HepG2 (cell line): Measurements from ENCODE around the gene BLCAP. TPM values are rescaled to one million over a fixed set of nuclear protein-coding genes. Genes with fewer than 3 reads are reported as not detected.

ENCODE experiments used
- ATAC-seq: fragments of 200-7000 bp; cut with Tn5 transposase; 3 replicates; pipeline ENCODE4 v1.9.1; 2020; ENCODE audit warnings: mild to moderate bottlenecking, moderate library complexity
- BruUV-seq: library from RNA; stranded (reverse); fragments of 400-500 nt; replicated peaks from 2 replicates; lab custom pipeline; 2021; lab: Mats Ljungman, UMichigan
- CTCF ChIA-PET: fragments of 300-600 bp; formaldehyde crosslinking; extraction: SDS; loops from one replicate; lab custom pipeline; 2021; ENCODE audit warnings: low total read pairs, inconsistent platforms, low intra/inter-chr PET ratio; lab: Yijun Ruan, JAX
- POLR2A ChIA-PET: fragments of 350-600 bp; sonication (Branson Sonifier 250); formaldehyde crosslinking; loops from one replicate; lab custom pipeline; 2020; ENCODE audit warnings: antibody characterized with exemption, inconsistent platforms; lab: Yijun Ruan, JAX
- DNase-seq: peaks from one replicate; pipeline ENCODE4 v3.0.0-alpha.2; 2015; ENCODE audit warnings: low spot score
- FAIRE-seq: peaks from 3 replicates; lab custom pipeline; 2011; peaks lifted over from hg19 to GRCh38; lab: Jason Lieb, UNC
- H2AFZ ChIP-seq: one replicate; pipeline ENCODE4 v1.6.1; 2011; ENCODE audit warnings: low read length, inconsistent platforms
- H3K27ac ChIP-seq: fragments of 300-600 bp; 3 replicates; pipeline ENCODE4 v1.8.0; 2011; ENCODE audit warnings: mixed run types, mild to moderate bottlenecking, mixed read lengths, low read length, inconsistent platforms; ENCODE audit not compliant: insufficient read depth; ENCODE audit errors: extremely low read length
- H3K27me3 ChIP-seq, 2 experiments: fragments of 200-600 bp in 1 of 2; 2 replicates in 1 of 2; 3 replicates in 1 of 2; pipeline versions ENCODE4 v1.6.0 to v1.8.0; 2011; ENCODE audit warnings: low read length in 2 of 2, mild to moderate bottlenecking in 2 of 2, moderate library complexity in 2 of 2, inconsistent platforms in 1 of 2; ENCODE audit not compliant: insufficient read depth in 2 of 2, control insufficient read depth in 1 of 2
- H3K36me3 ChIP-seq, 2 experiments: fragments of 200-600 bp in 1 of 2; replicated peaks in 1 of 2; 2 replicates in 1 of 2; 3 replicates in 1 of 2; pipeline versions ENCODE4 v1.5.1 to v1.8.0; 2011; ENCODE audit warnings: low read length in 2 of 2, inconsistent platforms in 1 of 2; ENCODE audit not compliant: insufficient read depth in 2 of 2, control insufficient read depth in 1 of 2
- H3K4me1 ChIP-seq: 2 replicates; pipeline ENCODE4 v1.5.1; 2012; ENCODE audit warnings: low read length, inconsistent platforms; ENCODE audit not compliant: insufficient read depth
- H3K4me2 ChIP-seq: 2 replicates; pipeline ENCODE4 v1.6.0; 2011; ENCODE audit warnings: low read depth, low read length, inconsistent platforms
- H3K4me3 ChIP-seq, 3 experiments: fragments of 200-600 bp in 1 of 3; sonication (generic), shearing (Covaris generic) in 1 of 3; replicated peaks in 1 of 3; 2 replicates each; pipeline ENCODE4 v1.5.1; 2011 to 2016; ENCODE audit warnings: low read length in 3 of 3, inconsistent platforms in 2 of 3, low read depth in 2 of 3, mild to moderate bottlenecking in 2 of 3, control low read depth in 1 of 3, mixed read lengths in 1 of 3; ENCODE audit not compliant: insufficient read depth in 1 of 3
- H3K79me2 ChIP-seq: one replicate; pipeline ENCODE4 v1.6.1; 2011; ENCODE audit warnings: low read length, inconsistent platforms; ENCODE audit not compliant: insufficient read depth
- H3K9ac ChIP-seq: 2 replicates; pipeline ENCODE4 v1.6.0; 2011; ENCODE audit warnings: mild to moderate bottlenecking, low read depth, low read length, inconsistent platforms; ENCODE audit not compliant: insufficient read depth
- H3K9me3 ChIP-seq: 2 replicates; pipeline ENCODE4 v1.5.1; 2012; ENCODE audit warnings: mild to moderate bottlenecking, low read length
- H4K20me1 ChIP-seq: 2 replicates; pipeline ENCODE4 v1.6.0; 2011; ENCODE audit warnings: inconsistent platforms, mild to moderate bottlenecking, low read length, moderate library complexity; ENCODE audit not compliant: insufficient read depth
- ATF5 ChIP-seq: sonication (generic); formaldehyde crosslinking; IDR thresholded peaks from 2 replicates; pipeline ENCODE4 v1.4.0; 2020; ENCODE audit warnings: mild to moderate bottlenecking, low read depth, missing genetic modification reagents
- CHD2 ChIP-seq: IDR thresholded peaks from 2 replicates; pipeline ENCODE4 v1.6.1; 2011; ENCODE audit warnings: low read depth, low read length, improper control_type of control experiment
- EP300 ChIP-seq, 3 experiments: sonication (generic) in 1 of 3; formaldehyde crosslinking in 1 of 3; IDR thresholded peaks; 2 replicates each; pipeline versions ENCODE4 v1.5.1 to v1.6.1; 2011 to 2020; ENCODE audit warnings: low read depth in 2 of 3, low read length in 2 of 3, borderline replicate concordance in 1 of 3, improper control_type of control experiment in 1 of 3, mild to moderate bottlenecking in 1 of 3, missing genetic modification reagents in 1 of 3, moderate library complexity in 1 of 3
- NR2C2 ChIP-seq: sonication (generic); formaldehyde crosslinking; IDR thresholded peaks from 2 replicates; pipeline ENCODE4 v1.4.0; 2020; ENCODE audit warnings: missing genetic modification reagents, mild to moderate bottlenecking, moderate library complexity, borderline replicate concordance
- PHF8 ChIP-seq: sonication (generic); formaldehyde crosslinking; IDR thresholded peaks from 2 replicates; pipeline ENCODE4 v1.5.0; 2020; ENCODE audit warnings: missing genetic modification reagents
- U2AF1 ChIP-seq: fragments of 200-400 bp; formaldehyde crosslinking; optimal IDR thresholded peaks from 2 replicates; pipeline ENCODE3; 2017; ENCODE audit warnings: mild to moderate bottlenecking, low read depth, low read length
- ZHX2 ChIP-seq, 2 experiments: sonication (generic) in 1 of 2; formaldehyde crosslinking in 1 of 2; IDR thresholded peaks; 2 replicates each; pipeline versions ENCODE4 v1.6.1 to v1.9.0; 2014 to 2022; ENCODE audit warnings: antibody characterized with exemption in 1 of 2, borderline replicate concordance in 1 of 2, inconsistent platforms in 1 of 2, low read depth in 1 of 2, missing genetic modification reagents in 1 of 2
- ZNF737 ChIP-seq: sonication (generic); formaldehyde crosslinking; IDR thresholded peaks from 2 replicates; pipeline ENCODE4 v1.5.0; 2020; ENCODE audit warnings: missing genetic modification reagents, mild to moderate bottlenecking, borderline replicate concordance
- WGBS: methylation state at CpG from one replicate; pipeline ENCODE4 v1.1.6; 2017; ENCODE audit warnings: low lambda C conversion rate; 5-methylcytosine and 5-hydroxymethylcytosine counted together
- in situ Hi-C: cut with HindIII; loops from 2 replicates; pipeline ENCODE4 v1.10.0; 2017; ENCODE audit warnings: low pct_unique_long_range_greater_than_20kb; ENCODE audit not compliant: extremely low pct_ligation_motif_present
- intact Hi-C: fragments of 100-400 bp; cut with micrococcal nuclease; formaldehyde crosslinking; loops from one replicate; pipeline ENCODE4 v1.10.0; 2022; ENCODE audit not compliant: unreplicated experiment
- polyA plus RNA-seq, 8 experiments: library from polyadenylated mRNA; depleted of rRNA in 3 of 8; stranded (reverse) in 7 of 8; unstranded in 1 of 8; fragments of >200 nt; fragmentation: Illumina TruSeq in 4 of 8; extraction: Trizol in 4 of 8; gene quantifications; 2 replicates each; pipeline versions ENCODE4 v1.2.1 to v1.2.3, GENCODE V29; 2011 to 2016; ENCODE audit warnings: low read depth in 4 of 8, missing spikeins in 1 of 8, mixed read lengths in 1 of 8; ENCODE audit not compliant: insufficient read depth in 1 of 8
- total RNA-seq, 5 experiments: library from RNA; depleted of rRNA; stranded (reverse); fragments of >200 nt; fragmentation: Illumina TruSeq; extraction: Trizol; gene quantifications; 2 replicates each; pipeline ENCODE4 v1.2.3, GENCODE V29; 2016; ENCODE audit warnings: low read depth in 1 of 5
- TF ChIP-seq, protein P1 (sequence below): sonication (generic); formaldehyde crosslinking; IDR thresholded peaks from 2 replicates; pipeline ENCODE4 v1.5.1; 2020; ENCODE audit warnings: mild to moderate bottlenecking, missing genetic modification reagents
- TF ChIP-seq, protein P2 (sequence below): sonication (generic); formaldehyde crosslinking; IDR thresholded peaks from 2 replicates; pipeline ENCODE4 v1.5.0; 2020; ENCODE audit warnings: mild to moderate bottlenecking, missing genetic modification reagents

BLCAP gene
- total and polyA plus RNA-seq, 2 of the 13 experiments (the other 11 are each of a cell fraction or from before 2014, with no cell fraction given): 52.4 to 86.8 TPM

DNA sequence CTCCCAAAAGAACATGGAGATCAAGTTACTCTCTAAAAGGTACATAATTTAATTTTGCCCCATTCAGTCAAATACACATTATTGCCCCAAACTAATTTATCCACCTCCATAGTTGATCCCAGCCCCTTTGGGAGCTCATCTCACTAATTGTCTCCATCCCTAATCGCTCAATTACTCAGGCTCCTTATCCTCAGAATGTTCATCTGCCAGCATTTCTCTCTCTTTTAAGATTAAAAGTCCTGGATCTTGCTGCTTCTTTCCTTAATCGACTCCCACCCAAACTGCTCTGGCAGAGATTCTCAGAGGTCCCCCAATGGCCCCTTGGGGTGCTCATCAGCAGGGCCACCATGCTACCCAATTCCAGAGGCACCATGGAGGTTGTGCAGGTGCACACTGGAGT is 25.0 kb downstream of the BLCAP start:
- no peaks in the 10 kb centered on the region for H3K27me3 ChIP-seq
- no peak overlapping the region for H3K27ac ChIP-seq
- CTCF ChIA-PET: no interaction called here
- no peak for ATAC-seq
- no peaks in the 10 kb centered on the region for H3K9me3 ChIP-seq
- intact Hi-C loops (no loop called here), in situ Hi-C loops (no loop called here)
- no peak for DNase-seq
- H3K9ac ChIP-seq: no peak overlapping the region
- WGBS: 93% methylated on average over 2 of the region's 2 CpGs
- no peaks in the 10 kb centered on the region for H4K20me1 ChIP-seq
- BruUV-seq: no TSS peak
- no peak for FAIRE-seq
- no peak overlapping the region for H3K4me3 ChIP-seq
- H3K36me3 ChIP-seq: no peaks in the 10 kb centered on the region
- POLR2A ChIA-PET: interaction anchor here (1.4 kb wide), 1 partner anchor 25 kb away, joined by 3 read pairs; the partner anchor contains the start of gene BLCAP
- H2AFZ ChIP-seq: no peak overlapping the region
- no peak overlapping the region for H3K4me2 ChIP-seq
- H3K4me1 ChIP-seq: peaks cover 33% of the 10 kb centered on the region
- H3K79me2 ChIP-seq: no peaks in the 10 kb centered on the region
- TF ChIP-seq, protein P1, sequence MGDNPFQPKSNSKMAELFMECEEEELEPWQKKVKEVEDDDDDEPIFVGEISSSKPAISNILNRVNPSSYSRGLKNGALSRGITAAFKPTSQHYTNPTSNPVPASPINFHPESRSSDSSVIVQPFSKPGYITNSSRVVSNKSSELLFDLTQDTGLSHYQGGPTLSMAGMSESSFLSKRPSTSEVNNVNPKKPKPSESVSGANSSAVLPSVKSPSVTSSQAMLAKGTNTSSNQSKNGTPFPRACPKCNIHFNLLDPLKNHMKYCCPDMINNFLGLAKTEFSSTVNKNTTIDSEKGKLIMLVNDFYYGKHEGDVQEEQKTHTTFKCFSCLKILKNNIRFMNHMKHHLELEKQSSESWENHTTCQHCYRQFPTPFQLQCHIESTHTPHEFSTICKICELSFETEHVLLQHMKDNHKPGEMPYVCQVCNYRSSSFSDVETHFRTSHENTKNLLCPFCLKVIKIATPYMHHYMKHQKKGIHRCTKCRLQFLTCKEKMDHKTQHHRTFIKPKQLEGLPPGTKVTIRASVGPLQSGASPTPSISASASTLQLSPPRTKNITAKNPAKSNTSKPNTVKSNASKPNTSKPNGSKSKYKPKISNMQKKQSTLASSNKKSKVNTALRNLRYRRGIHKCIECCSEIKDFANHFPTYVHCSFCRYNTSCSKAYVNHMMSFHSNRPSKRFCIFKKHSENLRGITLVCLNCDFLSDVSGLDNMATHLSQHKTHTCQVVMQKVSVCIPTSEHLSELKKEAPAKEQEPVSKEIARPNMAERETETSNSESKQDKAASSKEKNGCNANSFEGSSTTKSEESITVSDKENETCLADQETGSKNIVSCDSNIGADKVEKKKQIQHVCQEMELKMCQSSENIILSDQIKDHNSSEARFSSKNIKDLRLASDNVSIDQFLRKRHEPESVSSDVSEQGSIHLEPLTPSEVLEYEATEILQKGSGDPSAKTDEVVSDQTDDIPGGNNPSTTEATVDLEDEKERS: no peak
- TF ChIP-seq EP300 (IDR thresholded peaks at IDR 0.05; ENCODE audit: low read depth in 2 of 2, low read length in 2 of 2): no peak
- no peak for TF ChIP-seq EP300 (CRISPR knock-in tag; IDR thresholded peaks at IDR 0.05; ENCODE audit: borderline replicate concordance)
- no peak for TF ChIP-seq PHF8 (CRISPR knock-in tag)
- TF ChIP-seq ZNF737 (CRISPR knock-in tag): no peak
- TF ChIP-seq ZHX2 (IDR thresholded peaks at IDR 0.05; ENCODE audit: low read depth): no peak
- no peak for TF ChIP-seq ZHX2 (CRISPR knock-in tag; IDR thresholded peaks at IDR 0.05; ENCODE audit: borderline replicate concordance)
- TF ChIP-seq CHD2: no peak
- TF ChIP-seq, protein P2, sequence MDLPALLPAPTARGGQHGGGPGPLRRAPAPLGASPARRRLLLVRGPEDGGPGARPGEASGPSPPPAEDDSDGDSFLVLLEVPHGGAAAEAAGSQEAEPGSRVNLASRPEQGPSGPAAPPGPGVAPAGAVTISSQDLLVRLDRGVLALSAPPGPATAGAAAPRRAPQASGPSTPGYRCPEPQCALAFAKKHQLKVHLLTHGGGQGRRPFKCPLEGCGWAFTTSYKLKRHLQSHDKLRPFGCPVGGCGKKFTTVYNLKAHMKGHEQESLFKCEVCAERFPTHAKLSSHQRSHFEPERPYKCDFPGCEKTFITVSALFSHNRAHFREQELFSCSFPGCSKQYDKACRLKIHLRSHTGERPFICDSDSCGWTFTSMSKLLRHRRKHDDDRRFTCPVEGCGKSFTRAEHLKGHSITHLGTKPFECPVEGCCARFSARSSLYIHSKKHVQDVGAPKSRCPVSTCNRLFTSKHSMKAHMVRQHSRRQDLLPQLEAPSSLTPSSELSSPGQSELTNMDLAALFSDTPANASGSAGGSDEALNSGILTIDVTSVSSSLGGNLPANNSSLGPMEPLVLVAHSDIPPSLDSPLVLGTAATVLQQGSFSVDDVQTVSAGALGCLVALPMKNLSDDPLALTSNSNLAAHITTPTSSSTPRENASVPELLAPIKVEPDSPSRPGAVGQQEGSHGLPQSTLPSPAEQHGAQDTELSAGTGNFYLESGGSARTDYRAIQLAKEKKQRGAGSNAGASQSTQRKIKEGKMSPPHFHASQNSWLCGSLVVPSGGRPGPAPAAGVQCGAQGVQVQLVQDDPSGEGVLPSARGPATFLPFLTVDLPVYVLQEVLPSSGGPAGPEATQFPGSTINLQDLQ (CRISPR knock-in tag): no peak
- no peak for TF ChIP-seq NR2C2 (CRISPR knock-in tag)
- TF ChIP-seq ATF5 (CRISPR knock-in tag): no peak
- TF ChIP-seq U2AF1: no peak
